K562 (cell line): Measurements from ENCODE around the gene CENPO. TPM values are rescaled to one million over a fixed set of nuclear protein-coding genes. Genes with fewer than 3 reads are reported as not detected.

ENCODE experiments used
- ATAC-seq: fragments of 200-7000 bp; cut with Tn5 transposase; 3 replicates; pipeline ENCODE4 v1.9.1; 2020; ENCODE audit warnings: moderate library complexity
- BruUV-seq: library from RNA; stranded (reverse); fragments of 400-500 nt; replicated peaks from 2 replicates; lab custom pipeline; 2021; lab: Mats Ljungman, UMichigan
- CTCF ChIA-PET: fragments of 300-600 bp; formaldehyde crosslinking; extraction: SDS; loops from one replicate; lab custom pipeline; 2021; ENCODE audit warnings: low intra/inter-chr PET ratio; lab: Yijun Ruan, JAX
- POLR2A ChIA-PET: fragments of 300-600, 350-650 bp; sonication (Branson Sonifier 250); formaldehyde crosslinking; extraction: SDS; loops from one replicate; lab custom pipeline; 2021; ENCODE audit warnings: antibody characterized with exemption, inconsistent platforms; lab: Yijun Ruan, JAX
- DNase-seq, 4 experiments: peaks; one replicate each; pipeline versions ENCODE4 v3.0.0 to v3.0.0-alpha.2; 2011 to 2018; ENCODE audit warnings: low spot score in 3 of 4, mixed read lengths in 3 of 4; ENCODE audit errors: extremely low read depth in 1 of 4
- FAIRE-seq: peaks from 2 replicates; lab custom pipeline; 2011; peaks lifted over from hg19 to GRCh38; lab: Jason Lieb, UNC
- H2AFZ ChIP-seq: 2 replicates; pipeline ENCODE4 v1.6.0; 2011; ENCODE audit warnings: low read depth, low read length, control low read depth, inconsistent platforms
- H3K27ac ChIP-seq: fragments of 200-600 bp; 3 replicates; pipeline ENCODE4 v1.8.0; 2011; ENCODE audit warnings: low read depth, mild to moderate bottlenecking, control low read depth, inconsistent platforms, low read length, moderate library complexity, mixed read lengths; ENCODE audit errors: extremely low read depth
- H3K27me3 ChIP-seq, 2 experiments: fragments of 300-600 bp in 1 of 2; 2 replicates in 1 of 2; 3 replicates in 1 of 2; pipeline versions ENCODE4 v1.6.0 to v1.8.0; 2011; ENCODE audit warnings: inconsistent platforms in 2 of 2, low read length in 2 of 2, mild to moderate bottlenecking in 1 of 2, mixed read lengths in 1 of 2, moderate library complexity in 1 of 2; ENCODE audit not compliant: control insufficient read depth in 2 of 2, insufficient read depth in 2 of 2
- H3K36me3 ChIP-seq: fragments of 300-600 bp; 3 replicates; pipeline ENCODE4 v1.8.0; 2011; ENCODE audit warnings: mild to moderate bottlenecking, low read length, inconsistent platforms; ENCODE audit not compliant: control insufficient read depth, insufficient read depth
- H3K4me1 ChIP-seq, 2 experiments: fragments of 200-600 bp in 1 of 2; replicated peaks in 1 of 2; 2 replicates in 1 of 2; 3 replicates in 1 of 2; pipeline versions ENCODE4 v1.5.1 to v1.8.0; 2011; ENCODE audit warnings: inconsistent platforms in 2 of 2, low read length in 2 of 2, mild to moderate bottlenecking in 1 of 2, mixed read lengths in 1 of 2, moderate library complexity in 1 of 2; ENCODE audit not compliant: control insufficient read depth in 2 of 2, insufficient read depth in 2 of 2
- H3K4me2 ChIP-seq: 2 replicates; pipeline ENCODE4 v1.6.1; 2011; ENCODE audit warnings: low read length, control low read depth, inconsistent platforms, mixed read lengths; ENCODE audit not compliant: insufficient read depth
- H3K4me3 ChIP-seq: fragments of 200-600 bp; sonication (generic), shearing (Covaris generic); 2 replicates; pipeline ENCODE4 v1.5.1; 2016; ENCODE audit warnings: control low read depth, inconsistent platforms
- H3K79me2 ChIP-seq: fragments of 200-600 bp; 3 replicates; pipeline ENCODE4 v1.8.0; 2011; ENCODE audit warnings: low read length, inconsistent platforms; ENCODE audit not compliant: control insufficient read depth, insufficient read depth
- H3K9ac ChIP-seq, 2 experiments: 2 replicates each; pipeline versions ENCODE4 v1.6.0 to v1.6.1; 2011; ENCODE audit warnings: low read depth in 2 of 2, low read length in 2 of 2, control low read depth in 1 of 2, inconsistent platforms in 1 of 2, mild to moderate bottlenecking in 1 of 2, mixed read lengths in 1 of 2; ENCODE audit not compliant: insufficient read depth in 1 of 2
- H3K9me1 ChIP-seq: one replicate; pipeline ENCODE4 v1.6.0; 2011; ENCODE audit warnings: inconsistent platforms, mild to moderate bottlenecking, low read length, moderate library complexity; ENCODE audit not compliant: control insufficient read depth, insufficient read depth
- H3K9me3 ChIP-seq: replicated peaks from 2 replicates; pipeline ENCODE4 v1.5.1; 2011; ENCODE audit warnings: low read depth, low read length, inconsistent platforms; ENCODE audit not compliant: control insufficient read depth, insufficient read depth
- H4K20me1 ChIP-seq: replicated peaks from 2 replicates; pipeline ENCODE4 v1.6.1; 2011; ENCODE audit warnings: low read length, inconsistent platforms, mixed read lengths; ENCODE audit not compliant: control insufficient read depth, insufficient read depth
- C11orf30 ChIP-seq: fragments of 450-650 bp; IDR thresholded peaks from 2 replicates; pipeline ENCODE4 v1.6.1; 2016; ENCODE audit warnings: low read depth, mild to moderate bottlenecking
- CTCF ChIP-seq, 3 experiments: IDR thresholded peaks in 2 of 3; conservative IDR thresholded peaks in 1 of 3; 2 replicates each; pipeline ENCODE4 v1.5.1; 2011 to 2012; ENCODE audit warnings: low read length in 3 of 3, mild to moderate bottlenecking in 3 of 3, control low read depth in 2 of 3, improper control_type of control experiment in 1 of 3, inconsistent platforms in 1 of 3, low read depth in 1 of 3, mixed read lengths in 1 of 3, moderate library complexity in 1 of 3; ENCODE audit not compliant: insufficient read depth in 2 of 3
- RAD21 ChIP-seq, 2 experiments: fragments of 250-450 bp in 1 of 2; fragments of 450-650 bp in 1 of 2; sonication (Bioruptor Pico) in 1 of 2; formaldehyde crosslinking in 1 of 2; IDR thresholded peaks in 1 of 2; conservative IDR thresholded peaks in 1 of 2; 2 replicates each; pipeline versions ENCODE4 v1.4.0 to v1.8.0; 2020 to 2022; ENCODE audit warnings: mild to moderate bottlenecking in 2 of 2, moderate library complexity in 1 of 2
- ZEB2 ChIP-seq: fragments of 450-650 bp; IDR thresholded peaks from 2 replicates; pipeline ENCODE4 v1.6.1; 2016
- ZNF639 ChIP-seq, 2 experiments: fragments of 200-800 bp in 1 of 2; sonication (Bioruptor generic) in 1 of 2; sonication (generic) in 1 of 2; formaldehyde crosslinking in 1 of 2; IDR thresholded peaks in 1 of 2; conservative IDR thresholded peaks in 1 of 2; 2 replicates each; pipeline versions ENCODE4 v1.5.0 to v1.6.1; 2016 to 2020; ENCODE audit warnings: missing compliant biosample characterization in 1 of 2, missing genetic modification characterization in 1 of 2, missing genetic modification reagents in 1 of 2
- WGBS: fragments of 100-300 bp; shearing (Covaris generic); methylation state at CpG from one replicate; pipeline ENCODE4 v1.1.6; 2016; ENCODE audit warnings: low coverage, mixed read lengths; ENCODE audit not compliant: insufficient coverage; ENCODE audit errors: missing lambda C conversion rate; 5-methylcytosine and 5-hydroxymethylcytosine counted together
- in situ Hi-C: fragments of 300-500 bp; cut with MboI; formaldehyde crosslinking; loops from 4 replicates; pipeline ENCODE4 v1.15.0; 2018; ENCODE audit warnings: inconsistent platforms, mixed read lengths
- intact Hi-C: fragments of 100-400 bp; cut with micrococcal nuclease; formaldehyde crosslinking; loops from 2 replicates; pipeline ENCODE4 v1.14.2; 2022
- polyA plus RNA-seq, 8 experiments: library from polyadenylated mRNA; depleted of rRNA in 4 of 8; stranded (reverse) in 5 of 8; unstranded in 3 of 8; fragments of >200 nt; fragmentation: Nextera tagmentation in 2 of 8; fragmentation: Illumina TruSeq in 1 of 8; extraction: Ambion mirVana in 2 of 8; extraction: Trizol in 1 of 8; gene quantifications; 2 replicates each; pipeline versions ENCODE4 v1.2.1 to v1.2.3, GENCODE V29; 2011 to 2014; ENCODE audit warnings: inconsistent platforms in 1 of 8, missing spikeins in 1 of 8
- total RNA-seq, 7 experiments: library from RNA; depleted of rRNA in 6 of 7; stranded (reverse); fragments of >200 nt in 6 of 7; fragmentation: Illumina TruSeq in 2 of 7; extraction: Trizol in 2 of 7; gene quantifications; 2 replicates each; pipeline versions ENCODE4 v1.2.1 to v1.2.3, GENCODE V29; 2011 to 2021; ENCODE audit warnings: low replicate concordance in 1 of 7

CENPO gene
- total and polyA plus RNA-seq, 9 of the 15 experiments (the other 6 are each of a cell fraction or from before 2014, with no cell fraction given), result 30.6 to 59.4 (median 38.9) TPM

GRCh38 chr2:24828238-24828996 is 35.2 kb downstream of the CENPO start (continued):
- TF ChIP-seq ZNF639 (CRISPR knock-in tag; conservative IDR thresholded peaks at IDR 0.05 in 1 of 2, IDR thresholded peaks at IDR 0.05 in 1 of 2) (no peak), C11orf30 (no peak)

- WGBS, result 86% methylated on average over 5 of the region's 5 CpGs
- H3K9me3 ChIP-seq, result no peaks in the 10 kb centered on the region
- no peak overlapping the region for H3K4me2 ChIP-seq
- ChIA-PET POLR2A (interaction anchor here (0.6 kb wide), 1 partner anchor 59 kb away, joined by 3 read pairs; no protein-coding TSS in a partner anchor), CTCF (interaction anchor here (0.7 kb wide), 1 partner anchor 403 kb away, joined by 3 read pairs; no protein-coding TSS in a partner anchor)
- no peaks in the 10 kb centered on the region for H3K9me1 ChIP-seq
- in situ Hi-C loops (no loop called here), intact Hi-C loops (no loop called here)
- H4K20me1 ChIP-seq, result no peaks in the 10 kb centered on the region
- peaks cover 53% of the 10 kb centered on the region; the same call in 2 of the 3 replicates for H3K36me3 ChIP-seq
- ATAC-seq (no peak), DNase-seq (no peak)
- H3K27ac ChIP-seq, result no peak overlapping the region
- 0 out of 4 replicates have a peak overlapping the region, but pooled peaks of 1 of the 2 experiments have one; percentile 19 for H3K9ac ChIP-seq
- no TSS peak for BruUV-seq
- H3K4me1 ChIP-seq, result peaks cover 0 to 5% of the 10 kb centered on the region in 2 experiments; a peak in 2 of 5 replicates
- H2AFZ ChIP-seq, result no peak overlapping the region
- H3K4me3 ChIP-seq, result no peak overlapping the region
- H3K79me2 ChIP-seq, result no peaks in the 10 kb centered on the region
- TF ChIP-seq RAD21 (CRISPR knock-in tag; conservative IDR thresholded peaks at IDR 0.05 in 1 of 2, IDR thresholded peaks at IDR 0.05 in 1 of 2), result peak in 1 of 2 experiments; percentile 34; a peak in 1 of 4 replicates
- peak in 1 of 3 experiments; percentile 26; a peak in 2 of 6 replicates for TF ChIP-seq CTCF (IDR thresholded peaks at IDR 0.05 in 2 of 3, conservative IDR thresholded peaks at IDR 0.05 in 1 of 3; ENCODE audit: insufficient read depth in 2 of 3, low read depth in 1 of 3, low read length in 3 of 3)
- TF ChIP-seq ZEB2, result no peak
- TF ChIP-seq, all 486 proteins: peak for 2
- no peaks in the 10 kb centered on the region for H3K27me3 ChIP-seq
- FAIRE-seq, result no peak
These were observed 37.1 kb downstream of the CENPO start for GRCh38 chr2:24830351-24830750.
